Right lobe of liver (tissue), 6 donors: ENCODE measurements around the gene ODAD2. TPM values are rescaled to one million over a fixed set of nuclear protein-coding genes. Genes with fewer than 3 reads are reported as not detected.
"Not testable (repeated sequence)": the region's sequence is repeated elsewhere in the genome, so short reads cannot be mapped to it uniquely, and the experiment has no call there.

Experiments used
- ATAC-seq, 4 donors: fragments of 200-7000 bp; cut with Tn5 transposase; one replicate each; pipeline ENCODE4 v1.9.1; 2020; ENCODE audit warnings: mild to moderate bottlenecking in 4 of 4, moderate library complexity in 4 of 4
- DNase-seq, 3 donors: peaks; one replicate each; pipeline ENCODE4 v3.0.0-alpha.2; 2020
- H3K27ac ChIP-seq, 3 donors: fragments of 200-600 bp; one replicate each; pipeline ENCODE4 v1.8.0; 2022
- H3K27me3 ChIP-seq, 2 donors: fragments of 200-600 bp; one replicate each; pipeline ENCODE4 v1.8.0; 2022
- H3K36me3 ChIP-seq, 4 donors: fragments of 200-600 bp; sonication (generic) in 1 of 4; one replicate each; pipeline versions ENCODE4 v1.5.1 to v1.8.0; 2017 to 2022; ENCODE audit warnings: control low read depth in 1 of 4
- H3K4me1 ChIP-seq, 4 donors: fragments of 200-600 bp; sonication (generic) in 1 of 4; one replicate each; pipeline versions ENCODE4 v1.5.1 to v1.8.0; 2017 to 2022; ENCODE audit warnings: control low read depth in 1 of 4
- H3K4me3 ChIP-seq, 3 donors: fragments of 200-600 bp; one replicate each; pipeline ENCODE4 v1.8.0; 2022
- H3K9me3 ChIP-seq, 4 donors: fragments of 200-600 bp; sonication (generic) in 1 of 4; one replicate each; pipeline versions ENCODE4 v1.5.1 to v1.8.0; 2017 to 2022; ENCODE audit warnings: control low read depth in 1 of 4
- CTCF ChIP-seq, 4 donors: fragments of 200-600 bp in 3 of 4; fragments of 450-650 bp in 1 of 4; IDR thresholded peaks; one replicate each; pipeline versions ENCODE4 v1.5.1 to v1.8.0; 2016 to 2022; ENCODE audit warnings: antibody characterized with exemption in 4 of 4, mild to moderate bottlenecking in 2 of 4
- POLR2A ChIP-seq: fragments of 450-650 bp; IDR thresholded peaks from one replicate; pipeline ENCODE4 v1.6.1; 2017; ENCODE audit warnings: antibody characterized with exemption, mild to moderate bottlenecking
- WGBS: methylation state at CpG from one replicate; pipeline ENCODE4 v1.1.6; 2018; ENCODE audit warnings: low coverage, low lambda C conversion rate; ENCODE audit not compliant: insufficient coverage; ENCODE audit errors: missing lambda C conversion rate; 5-methylcytosine and 5-hydroxymethylcytosine counted together
- intact Hi-C, 2 donors: fragments of 100-400 bp; cut with DNase I; formaldehyde crosslinking; loops; one replicate each; pipeline versions ENCODE4 v1.11.2 to v1.14.1; 2022
- total RNA-seq, 6 experiments: library from RNA; depleted of rRNA in 2 of 6; stranded (reverse); fragments of >200 nt in 2 of 6; fragmentation: NEBNext Ultra II Directional in 3 of 6; extraction: Animal tissue kit (Norgen Biotek cat#: 25700) in 3 of 6; gene quantifications; one replicate each; pipeline versions ENCODE4 v1.1.0 to v1.2.4, GENCODE V29; 2016 to 2023
- donor health status: DM: no; HTN: yes; CAD: no.
- donor health status: DM: no; HTN: no; CAD: no.
- donor health status: DM: no; HTN: no; CAD: no.
- donor health status: DM: no; HTN: yes; CAD: no.
- donor health status: DM: no; HTN: yes; CAD: no.

The ODAD2 gene
- total RNA-seq, 6 experiments from 2014 or later: 0.44 to 0.81 (median 0.55) TPM; not detected in 3

GRCh38 chr10:27908231-27908630 is 90.6 kb downstream of the ODAD2 start:
- Histone ChIP-seq H3K4me1 (no peaks in the 10 kb centered on the region), H3K4me3 (no peak overlapping the region), H3K27me3 (no peaks in the 10 kb centered on the region), H3K27ac (no peak overlapping the region), H3K36me3 (no peaks in the 10 kb centered on the region), H3K9me3 (no peaks in the 10 kb centered on the region)
- intact Hi-C loops: no loop called here
- no peak for TF ChIP-seq POLR2A
- TF ChIP-seq CTCF (IDR thresholded peaks at IDR 0.05): no peak
- DNase-seq: no peak
- no peak for ATAC-seq
- WGBS: 66% methylated on average over 3 of the region's 3 CpGs

- intact Hi-C loops, H3K27me3 ChIP-seq, H3K36me3 ChIP-seq, H3K4me1 ChIP-seq, H3K27ac ChIP-seq, H3K9me3 ChIP-seq: not testable (repeated sequence)
- ATAC-seq (peak; percentile 44 to 81 (median 64)), DNase-seq (peak; percentile 51 to 68 (median 54))
- H3K4me3 ChIP-seq: peak overlapping the region in 1 of 3 donors; percentile 16
- 13% methylated on average over 3 of the region's 6 CpGs for WGBS
Observed at GRCh38 chr10:27899485-27899884, 99.4 kb downstream of the ODAD2 start.

GRCh38 chr10:27899058-27899457 is 99.8 kb downstream of the ODAD2 start:
- no peaks in the 10 kb centered on the region for H3K4me1 ChIP-seq
- intact Hi-C loops: no loop called here
- TF ChIP-seq POLR2A (no peak), CTCF (IDR thresholded peaks at IDR 0.05) (no peak)

GRCh38 chr10:27893358-27893954 is 105.4 kb downstream of the ODAD2 start:
- Histone ChIP-seq H3K4me1 (no peaks in the 10 kb centered on the region), H3K27ac (no peak overlapping the region), H3K4me3 (no peak overlapping the region), H3K27me3 (no peaks in the 10 kb centered on the region), H3K9me3 (peaks cover 0 to 2% (median 0%) of the 10 kb centered on the region in 4 donors), H3K36me3 (no peaks in the 10 kb centered on the region)
- 53% methylated on average over 7 of the region's 7 CpGs for WGBS
- DNase-seq: no peak
- no peak for ATAC-seq
- intact Hi-C loops: no loop called here
- TF ChIP-seq CTCF (IDR thresholded peaks at IDR 0.05): no peak
- TF ChIP-seq POLR2A: no peak

More at GRCh38 chr10:27899058-27899457, 99.8 kb downstream of the ODAD2 start:
- Histone ChIP-seq H3K4me3 (peak overlapping the region in 1 of 3 donors; percentile 16), H3K36me3 (no peaks in the 10 kb centered on the region), H3K27me3 (no peaks in the 10 kb centered on the region), H3K9me3 (peaks cover 0 to 2% (median 0%) of the 10 kb centered on the region in 4 donors), H3K27ac (no peak overlapping the region)
- no peak for DNase-seq
- 67% methylated on average over 1 of the region's 8 CpGs for WGBS
- peak in 1 of 4 donors; percentile 39 for ATAC-seq

GRCh38 chr10:27890971-27891370 is 107.9 kb downstream of the ODAD2 start:
- Histone ChIP-seq H3K4me3 (no peak overlapping the region), H3K36me3 (no peaks in the 10 kb centered on the region), H3K27me3 (no peaks in the 10 kb centered on the region), H3K9me3 (no peaks in the 10 kb centered on the region), H3K4me1 (no peaks in the 10 kb centered on the region), H3K27ac (no peak overlapping the region)
- intact Hi-C loops: no loop called here
- DNase-seq (no peak), ATAC-seq (no peak)
- 61% methylated on average over 3 of the region's 3 CpGs for WGBS
- TF ChIP-seq CTCF (IDR thresholded peaks at IDR 0.05): no peak
